Breast epithelium (tissue), 3 donors: ENCODE measurements around the gene ATXN1.

ENCODE experiments used
- POLR2A ChIP-seq: fragments of 450-650 bp; IDR thresholded peaks from one replicate; pipeline ENCODE4 v1.6.1; 2016; ENCODE audit warnings: antibody characterized with exemption, mild to moderate bottlenecking, moderate library complexity
- TF ChIP-seq, protein P1 (sequence below), 3 donors: fragments of 450-650 bp; IDR thresholded peaks; one replicate each; pipeline ENCODE4 v1.5.1; 2016 to 2017; ENCODE audit warnings: antibody characterized with exemption in 3 of 3, mild to moderate bottlenecking in 3 of 3, moderate library complexity in 3 of 3

DNA sequence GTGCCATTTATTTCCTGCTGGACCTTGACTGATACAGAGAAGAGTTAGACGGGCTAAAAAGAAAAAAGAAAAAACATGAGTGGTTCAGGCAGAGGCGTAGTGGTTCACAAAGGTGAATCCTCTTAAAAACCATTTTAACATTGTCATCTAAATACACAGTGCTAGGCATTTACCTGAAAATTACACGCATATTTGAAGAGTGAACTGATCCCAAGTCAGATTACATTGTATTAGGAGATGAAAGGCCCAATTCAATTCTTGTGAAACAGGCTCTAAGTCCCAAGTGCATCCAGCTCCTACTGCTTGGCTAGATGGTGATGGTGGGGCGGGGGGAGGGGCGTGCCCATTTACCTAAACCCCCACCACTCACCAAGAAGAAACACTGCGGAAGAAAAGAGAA, 46.7 kb upstream of the ATXN1 start:
- TF ChIP-seq, protein P1, sequence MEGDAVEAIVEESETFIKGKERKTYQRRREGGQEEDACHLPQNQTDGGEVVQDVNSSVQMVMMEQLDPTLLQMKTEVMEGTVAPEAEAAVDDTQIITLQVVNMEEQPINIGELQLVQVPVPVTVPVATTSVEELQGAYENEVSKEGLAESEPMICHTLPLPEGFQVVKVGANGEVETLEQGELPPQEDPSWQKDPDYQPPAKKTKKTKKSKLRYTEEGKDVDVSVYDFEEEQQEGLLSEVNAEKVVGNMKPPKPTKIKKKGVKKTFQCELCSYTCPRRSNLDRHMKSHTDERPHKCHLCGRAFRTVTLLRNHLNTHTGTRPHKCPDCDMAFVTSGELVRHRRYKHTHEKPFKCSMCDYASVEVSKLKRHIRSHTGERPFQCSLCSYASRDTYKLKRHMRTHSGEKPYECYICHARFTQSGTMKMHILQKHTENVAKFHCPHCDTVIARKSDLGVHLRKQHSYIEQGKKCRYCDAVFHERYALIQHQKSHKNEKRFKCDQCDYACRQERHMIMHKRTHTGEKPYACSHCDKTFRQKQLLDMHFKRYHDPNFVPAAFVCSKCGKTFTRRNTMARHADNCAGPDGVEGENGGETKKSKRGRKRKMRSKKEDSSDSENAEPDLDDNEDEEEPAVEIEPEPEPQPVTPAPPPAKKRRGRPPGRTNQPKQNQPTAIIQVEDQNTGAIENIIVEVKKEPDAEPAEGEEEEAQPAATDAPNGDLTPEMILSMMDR (IDR thresholded peaks at IDR 0.05), result no peak
- no peak for TF ChIP-seq POLR2A
